ENCODE results near the gene FUS. TPM values are rescaled to one million over a fixed set of nuclear protein-coding genes. Genes with fewer than 3 reads are reported as not detected.

The FUS gene
- total and polyA plus RNA-seq, 2 of the 13 experiments (the other 11 are each of a cell fraction or from before 2014, with no cell fraction given): 68.1 to 168 TPM

GRCh38 chr16:31145398-31145990, 34.4 kb upstream of the FUS start (continued):
- no peak for TF ChIP-seq ETS1 (CRISPR knock-in tag; IDR thresholded peaks at IDR 0.05)
- no peak for TF ChIP-seq ZNF556 (CRISPR knock-in tag; IDR thresholded peaks at IDR 0.05; ENCODE audit: borderline replicate concordance)
- TF ChIP-seq ZNF768 (CRISPR knock-in tag; IDR thresholded peaks at IDR 0.05): no peak
- no peak for TF ChIP-seq ZBTB2 (CRISPR knock-in tag; IDR thresholded peaks at IDR 0.05; ENCODE audit: low read depth)
- no peak for TF ChIP-seq HNRNPH1 (optimal IDR thresholded peaks at IDR 0.05; ENCODE audit: low read depth, low read length)
- no peak for TF ChIP-seq ELF3 (CRISPR knock-in tag; IDR thresholded peaks at IDR 0.05)
- no peak for TF ChIP-seq ZNF660 (CRISPR knock-in tag; IDR thresholded peaks at IDR 0.05; ENCODE audit: borderline replicate concordance, low read depth)
- TF ChIP-seq FOXA1 (IDR thresholded peaks at IDR 0.05): no peak
- 0 out of 2 replicates have a peak, but pooled peaks have one; percentile 7 for TF ChIP-seq FOXA1 (CRISPR knock-in tag; IDR thresholded peaks at IDR 0.05)
- no peak for TF ChIP-seq BCLAF1 (IDR thresholded peaks at IDR 0.05)
- TF ChIP-seq ZNF580 (CRISPR knock-in tag; IDR thresholded peaks at IDR 0.05; ENCODE audit: borderline replicate concordance, low read depth): no peak
- no peak for TF ChIP-seq GMEB2 (CRISPR knock-in tag; IDR thresholded peaks at IDR 0.05; ENCODE audit: low read depth)
- TF ChIP-seq ZFX (CRISPR knock-in tag; IDR thresholded peaks at IDR 0.05; ENCODE audit: low read depth): peak; percentile 36; the same call in 1 of the 2 replicates
- TF ChIP-seq ZBTB26 (CRISPR knock-in tag; IDR thresholded peaks at IDR 0.05; ENCODE audit: borderline replicate concordance): no peak
- TF ChIP-seq RXRA (CRISPR knock-in tag; IDR thresholded peaks at IDR 0.05): no peak
- peak; percentile 39; the same call in 1 of the 2 replicates for TF ChIP-seq ZNF687 (CRISPR knock-in tag; IDR thresholded peaks at IDR 0.05)

Data from HepG2 (cell line).